Psoas muscle (tissue), 8 donors: ENCODE measurements around the gene STK17A. TPM values are rescaled to one million over a fixed set of nuclear protein-coding genes. Genes with fewer than 3 reads are reported as not detected.
A peak's percentile ranks its signal among the peaks of the same experiment; 100 is the strongest.

Experiments used
- ATAC-seq, 4 donors: fragments of 200-7000 bp; cut with Tn5 transposase; one replicate each; pipeline ENCODE4 v1.9.1; 2020; ENCODE audit warnings: moderate library complexity in 3 of 4, mild to moderate bottlenecking in 2 of 4
- DNase-seq, 2 donors: peaks; one replicate each; pipeline ENCODE4 v3.0.0-alpha.2; 2020
- H3K27ac ChIP-seq: fragments of 200-600 bp; one replicate; pipeline ENCODE4 v1.8.0; 2022
- H3K27me3 ChIP-seq, 3 donors: fragments of 200-600 bp in 1 of 3; one replicate each; pipeline versions ENCODE4 v1.6.1 to v1.8.0; 2013 to 2022; ENCODE audit warnings: low read length in 2 of 3, mild to moderate bottlenecking in 2 of 3, moderate library complexity in 1 of 3; ENCODE audit not compliant: insufficient read depth in 3 of 3
- H3K36me3 ChIP-seq, 2 donors: fragments of 200-600 bp in 1 of 2; one replicate each; pipeline versions ENCODE4 v1.6.1 to v1.8.0; 2013 to 2022; ENCODE audit warnings: low read depth in 1 of 2, mild to moderate bottlenecking in 1 of 2, moderate library complexity in 1 of 2; ENCODE audit not compliant: insufficient read depth in 1 of 2
- H3K4me1 ChIP-seq: fragments of 200-600 bp; one replicate; pipeline ENCODE4 v1.8.0; 2022
- H3K4me3 ChIP-seq: fragments of 200-600 bp; one replicate; pipeline ENCODE4 v1.8.0; 2022; ENCODE audit warnings: mild to moderate bottlenecking
- H3K9me3 ChIP-seq: fragments of 200-600 bp; one replicate; pipeline ENCODE4 v1.8.0; 2022
- WGBS, 3 donors: extraction: QIAGEN DNeasy Blood & Tissue Kit; methylation state at CpG; one replicate each; pipeline versions ENCODE4 v1.1.6 to v1.1.7; 2013; 5-methylcytosine and 5-hydroxymethylcytosine counted together
- intact Hi-C, 2 donors: fragments of 100-400 bp; cut with DNase I; formaldehyde crosslinking; loops; one replicate each; pipeline versions ENCODE4 v1.11.0 to v1.14.2; 2022
- polyA plus RNA-seq, 3 donors: library from polyadenylated mRNA; stranded (reverse); fragments of 200-250 nt; gene quantifications; one replicate each; pipeline ENCODE4 v1.2.3, GENCODE V29; 2013
- total RNA-seq, 4 donors: library from RNA; stranded (reverse); fragmentation: NEBNext Ultra II Directional in 2 of 4; extraction: Animal tissue kit (Norgen Biotek cat#: 25700) in 2 of 4; gene quantifications; one replicate each; pipeline versions ENCODE4 v1.2.1 to v1.2.4, GENCODE V29; 2021 to 2023
- TF ChIP-seq, protein P1 (sequence below): fragments of 200-600 bp; IDR thresholded peaks from one replicate; pipeline ENCODE4 v1.8.0; 2022; ENCODE audit warnings: antibody characterized with exemption
- donor health status: healthy with polysubstance abuse.
- donor health status: DM: no; HTN: no; CAD: no; lungs with moderate emphysema.
- donor health status: Bipolar disorder and iron deficiency.
- donor health status: healthy.
- donor health status: DM: yes; HTN: yes; CAD: no.
- donor health status: DM: no; HTN: no; CAD: no.
- donor health status: DM: no; HTN: no; CAD: no.
- donor health status: DM: yes; HTN: yes; CAD: no.

Gene STK17A
- total and polyA plus RNA-seq, 7 donors, result 16.5 to 47.5 (median 21.4) TPM

DNA sequence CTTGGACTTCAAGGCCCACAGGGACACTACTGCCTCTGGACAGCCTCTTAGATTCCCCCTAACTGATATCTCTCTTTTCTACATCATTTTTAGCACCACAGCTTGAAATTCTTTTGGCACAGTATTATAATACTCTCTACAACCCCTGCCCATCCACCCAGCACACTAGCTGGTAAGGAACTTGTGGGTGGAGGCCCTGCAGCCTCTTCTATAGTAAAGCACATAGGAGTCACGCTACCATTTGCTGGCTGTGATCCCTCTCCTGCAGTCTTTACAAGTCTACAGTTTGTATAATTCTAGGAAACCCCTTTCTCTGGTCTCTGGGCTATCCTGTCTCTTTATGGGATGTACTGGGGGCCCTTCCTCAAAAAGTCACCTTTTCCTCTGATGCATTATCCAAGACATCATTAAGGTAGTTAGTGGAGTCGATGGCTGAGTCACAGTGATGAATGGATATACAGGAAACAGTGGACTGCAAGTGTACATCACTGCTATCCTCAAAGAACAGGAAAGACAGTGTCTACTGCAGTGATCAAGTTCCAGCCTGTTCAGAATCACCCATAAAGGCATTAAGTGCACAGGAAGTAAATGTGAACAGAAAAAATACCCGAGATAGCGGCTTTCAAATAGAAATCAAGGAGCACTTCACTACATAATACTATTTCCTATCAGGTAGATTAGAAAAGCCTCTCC, 54.4 kb downstream of the STK17A start:
- no peak overlapping the region for H3K27ac ChIP-seq
- H3K27me3 ChIP-seq, result no peaks in the 10 kb centered on the region
- no peak overlapping the region for H3K4me3 ChIP-seq
- WGBS, 3 donors, result 87 to 95% (median 88%) methylated on average over 4 of the region's 4 CpGs
- no peaks in the 10 kb centered on the region for H3K4me1 ChIP-seq
- DNase-seq (no peak), ATAC-seq (no peak)
- H3K9me3 ChIP-seq, result no peaks in the 10 kb centered on the region
- intact Hi-C loops, result no loop called here
- TF ChIP-seq, protein P1, sequence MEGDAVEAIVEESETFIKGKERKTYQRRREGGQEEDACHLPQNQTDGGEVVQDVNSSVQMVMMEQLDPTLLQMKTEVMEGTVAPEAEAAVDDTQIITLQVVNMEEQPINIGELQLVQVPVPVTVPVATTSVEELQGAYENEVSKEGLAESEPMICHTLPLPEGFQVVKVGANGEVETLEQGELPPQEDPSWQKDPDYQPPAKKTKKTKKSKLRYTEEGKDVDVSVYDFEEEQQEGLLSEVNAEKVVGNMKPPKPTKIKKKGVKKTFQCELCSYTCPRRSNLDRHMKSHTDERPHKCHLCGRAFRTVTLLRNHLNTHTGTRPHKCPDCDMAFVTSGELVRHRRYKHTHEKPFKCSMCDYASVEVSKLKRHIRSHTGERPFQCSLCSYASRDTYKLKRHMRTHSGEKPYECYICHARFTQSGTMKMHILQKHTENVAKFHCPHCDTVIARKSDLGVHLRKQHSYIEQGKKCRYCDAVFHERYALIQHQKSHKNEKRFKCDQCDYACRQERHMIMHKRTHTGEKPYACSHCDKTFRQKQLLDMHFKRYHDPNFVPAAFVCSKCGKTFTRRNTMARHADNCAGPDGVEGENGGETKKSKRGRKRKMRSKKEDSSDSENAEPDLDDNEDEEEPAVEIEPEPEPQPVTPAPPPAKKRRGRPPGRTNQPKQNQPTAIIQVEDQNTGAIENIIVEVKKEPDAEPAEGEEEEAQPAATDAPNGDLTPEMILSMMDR, result no peak
- peaks cover 12 to 85% of the 10 kb centered on the region in 2 donors for H3K36me3 ChIP-seq

DNA sequence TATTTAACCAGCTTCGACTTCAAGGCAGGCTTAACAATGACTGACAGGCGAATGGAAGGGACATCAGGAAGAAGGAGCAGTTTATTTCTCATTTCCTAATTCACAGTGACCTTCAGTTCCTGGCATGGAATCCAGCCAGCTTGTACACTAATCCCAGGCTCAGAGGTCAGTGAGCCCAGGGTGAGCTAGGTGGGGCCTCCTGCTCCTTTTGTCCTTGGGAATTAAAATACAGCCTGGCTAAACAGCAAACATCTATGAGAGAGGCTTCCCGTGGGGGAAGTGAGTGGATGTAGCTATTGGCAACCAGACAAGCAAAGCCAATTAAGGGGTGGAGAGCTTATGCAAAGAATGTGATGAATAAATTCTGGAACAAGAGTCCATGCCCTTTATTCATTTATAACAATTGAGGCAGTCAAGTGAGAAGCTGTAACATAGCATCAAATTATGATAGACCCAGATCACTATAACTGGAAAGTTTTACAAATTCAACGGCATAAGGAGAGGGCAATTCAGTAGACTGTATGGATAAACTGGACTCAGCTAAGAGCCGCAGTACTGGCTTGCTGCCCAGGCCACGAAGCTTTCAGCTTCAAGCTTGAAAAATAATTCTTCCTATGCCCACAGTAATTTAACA, 57.1 kb downstream of the STK17A start:
- H3K27me3 ChIP-seq, result no peaks in the 10 kb centered on the region
- H3K4me3 ChIP-seq, result no peak overlapping the region
- H3K36me3 ChIP-seq, result peaks cover 3 to 84% of the 10 kb centered on the region in 2 donors
- intact Hi-C loops, result loop anchor here in 1 of 2 donors (5.0 kb wide), 1 partner anchor 38 kb away; no protein-coding TSS in a partner anchor
- TF ChIP-seq, protein P1, result no peak
- WGBS, 3 donors, result 38 to 46% (median 38%) methylated on average over 6 of the region's 6 CpGs
- peak in 3 of 4 donors; percentile 34 to 55 (median 38) for ATAC-seq
- peaks cover 3% of the 10 kb centered on the region for H3K4me1 ChIP-seq
- H3K9me3 ChIP-seq, result no peaks in the 10 kb centered on the region
- no peak overlapping the region for H3K27ac ChIP-seq
- DNase-seq, result no peak

DNA sequence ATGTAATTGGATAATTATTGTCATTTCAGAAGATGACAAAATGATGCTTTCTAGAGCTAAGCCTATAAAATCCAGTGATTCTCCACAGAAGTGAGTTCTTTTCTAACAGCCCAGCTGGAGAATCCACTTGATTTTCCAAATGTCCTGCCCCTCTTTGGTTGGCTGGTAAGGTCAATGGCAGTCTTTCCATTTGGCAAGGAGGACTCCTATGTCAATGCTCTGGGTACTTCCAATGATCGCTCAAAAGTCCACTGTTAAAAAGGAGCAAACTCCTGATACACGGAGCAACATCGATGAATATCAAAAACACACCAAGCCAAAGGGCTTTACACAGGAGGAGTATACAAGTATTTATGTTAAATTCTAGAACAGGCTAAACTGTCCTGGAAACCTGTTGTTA, 57.8 kb downstream of the STK17A start:
- DNase-seq (no peak), ATAC-seq (no peak)
- no peaks in the 10 kb centered on the region for H3K27me3 ChIP-seq
- no peaks in the 10 kb centered on the region for H3K9me3 ChIP-seq
- TF ChIP-seq, protein P1, result no peak
- no peak overlapping the region for H3K27ac ChIP-seq
- intact Hi-C loops, result loop anchor here in 1 of 2 donors (5.0 kb wide), 1 partner anchor 38 kb away; no protein-coding TSS in a partner anchor
- 95 to 99% (median 96%) methylated on average over 3 of the region's 3 CpGs for WGBS, 3 donors
- peaks cover 3% of the 10 kb centered on the region for H3K4me1 ChIP-seq
- peaks cover 3 to 78% of the 10 kb centered on the region in 2 donors for H3K36me3 ChIP-seq
- no peak overlapping the region for H3K4me3 ChIP-seq

DNA sequence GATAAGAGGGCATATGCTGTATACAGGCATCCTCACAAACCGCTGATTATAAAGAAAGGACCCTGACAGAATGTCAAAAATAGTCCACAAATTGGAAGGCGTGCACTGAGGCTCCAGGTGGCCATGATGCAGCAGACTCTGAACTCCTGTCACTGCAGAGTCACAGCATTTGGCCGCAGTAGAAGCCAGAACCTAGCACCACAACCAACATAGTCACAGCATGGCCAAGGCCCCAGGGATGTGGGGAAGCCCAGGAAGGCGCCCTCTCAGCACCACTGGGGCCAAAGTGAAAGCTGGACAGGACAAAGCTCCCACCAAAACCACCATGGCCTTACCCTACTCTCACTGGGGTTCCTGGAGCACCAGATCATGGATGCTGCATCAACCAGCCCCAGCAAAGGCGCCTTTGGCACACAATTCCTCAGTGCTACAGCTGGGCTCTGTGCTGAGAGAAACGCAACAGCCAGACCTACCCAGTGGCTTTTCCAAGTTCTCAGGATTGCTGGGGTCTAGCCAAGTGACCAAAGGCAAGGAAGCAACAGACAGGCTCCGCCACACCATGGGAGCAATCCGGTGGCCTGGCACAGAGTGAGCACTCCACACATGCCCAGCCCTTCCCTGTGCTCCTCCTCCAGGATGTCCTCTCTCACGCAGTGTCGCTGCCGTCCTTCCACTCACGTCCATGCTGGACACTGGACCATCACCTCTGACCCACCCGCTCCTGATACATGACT, 60.2 kb downstream of the STK17A start:
- intact Hi-C loops, result loop anchor here in 1 of 2 donors (5.0 kb wide), 1 partner anchor 41 kb away; no protein-coding TSS in a partner anchor
- no peaks in the 10 kb centered on the region for H3K9me3 ChIP-seq
- peaks cover 20% of the 10 kb centered on the region for H3K4me1 ChIP-seq
- H3K27me3 ChIP-seq, result no peaks in the 10 kb centered on the region
- TF ChIP-seq, protein P1, result no peak
- H3K36me3 ChIP-seq, result peaks cover 0 to 57% of the 10 kb centered on the region in 2 donors
- 85 to 88% (median 85%) methylated on average over 13 of the region's 13 CpGs for WGBS, 3 donors
- DNase-seq (no peak), ATAC-seq (no peak)
- no peak overlapping the region for H3K27ac ChIP-seq
- no peak overlapping the region for H3K4me3 ChIP-seq
